ENCODE data around the gene GABBR2. TPM values are rescaled to one million over a fixed set of nuclear protein-coding genes. Genes with fewer than 3 reads are reported as not detected.

The GABBR2 gene
- polyA plus RNA-seq, 4 donors: 0.09 to 1.4 (median 0.71) TPM; not detected in 1

GRCh38 chr9:98378206-98378780 lies 330.4 kb downstream of the GABBR2 start:
- Histone ChIP-seq H3K36me3 (ENCODE audit: control insufficient read depth in 3 of 3, insufficient read depth in 2 of 3, low read depth in 1 of 3, low read length in 3 of 3) (no peaks in the 10 kb centered on the region), H3K9me3 (ENCODE audit: control insufficient read depth in 2 of 2, insufficient read depth in 1 of 2, low read depth in 1 of 2, low read length in 1 of 2) (peaks cover 0 to 7% of the 10 kb centered on the region in 2 donors), H3K27ac (ENCODE audit: low read depth in 1 of 3, low read length in 2 of 3) (no peak overlapping the region), H3K4me1 (ENCODE audit: control insufficient read depth in 3 of 3, insufficient read depth in 2 of 3, low read depth in 1 of 3, low read length in 2 of 3) (peaks cover 0 to 65% (median 7%) of the 10 kb centered on the region in 3 donors), H3K4me3 (ENCODE audit: low read depth in 1 of 3, low read length in 3 of 3) (no peak overlapping the region), H3K27me3 (ENCODE audit: control insufficient read depth in 3 of 3, insufficient read depth in 3 of 3, low read length in 3 of 3) (no peaks in the 10 kb centered on the region)
- WGBS, 3 donors: 79 to 85% (median 82%) methylated on average over 8 of the region's 8 CpGs
- FAIRE-seq (no peak), DNase-seq (no peak)

- no peak for FAIRE-seq
- H3K27ac ChIP-seq (ENCODE audit: low read depth in 1 of 3, low read length in 2 of 3): peak overlapping the region in 1 of 3 donors; percentile 92
These were observed 333.5 kb downstream of the GABBR2 start for GRCh38 chr9:98375138-98375726.

GRCh38 chr9:98374385-98375051 lies 334.2 kb downstream of the GABBR2 start:
- Histone ChIP-seq H3K36me3 (ENCODE audit: control insufficient read depth in 3 of 3, insufficient read depth in 2 of 3, low read depth in 1 of 3, low read length in 3 of 3) (no peaks in the 10 kb centered on the region), H3K27ac (ENCODE audit: low read depth in 1 of 3, low read length in 2 of 3) (peak overlapping the region in 2 of 3 donors; percentile 46 to 92), H3K9me3 (ENCODE audit: control insufficient read depth in 2 of 2, insufficient read depth in 1 of 2, low read depth in 1 of 2, low read length in 1 of 2) (peaks cover 0 to 4% of the 10 kb centered on the region in 2 donors), H3K4me3 (ENCODE audit: low read depth in 1 of 3, low read length in 3 of 3) (no peak overlapping the region), H3K27me3 (ENCODE audit: control insufficient read depth in 3 of 3, insufficient read depth in 3 of 3, low read length in 3 of 3) (no peaks in the 10 kb centered on the region), H3K4me1 (ENCODE audit: control insufficient read depth in 3 of 3, insufficient read depth in 2 of 3, low read depth in 1 of 3, low read length in 2 of 3) (peaks cover 0 to 68% (median 7%) of the 10 kb centered on the region in 3 donors)
- DNase-seq: peak; percentile 98
- WGBS, 3 donors: 14 to 52% (median 39%) methylated on average over 10 of the region's 10 CpGs
- no peak for FAIRE-seq

More at GRCh38 chr9:98375138-98375726, 333.5 kb downstream of the GABBR2 start:
- Histone ChIP-seq H3K9me3 (ENCODE audit: control insufficient read depth in 2 of 2, insufficient read depth in 1 of 2, low read depth in 1 of 2, low read length in 1 of 2) (peaks cover 0 to 4% of the 10 kb centered on the region in 2 donors), H3K36me3 (ENCODE audit: control insufficient read depth in 3 of 3, insufficient read depth in 2 of 3, low read depth in 1 of 3, low read length in 3 of 3) (no peaks in the 10 kb centered on the region), H3K4me1 (ENCODE audit: control insufficient read depth in 3 of 3, insufficient read depth in 2 of 3, low read depth in 1 of 3, low read length in 2 of 3) (peaks cover 0 to 74% (median 7%) of the 10 kb centered on the region in 3 donors), H3K27me3 (ENCODE audit: control insufficient read depth in 3 of 3, insufficient read depth in 3 of 3, low read length in 3 of 3) (no peaks in the 10 kb centered on the region), H3K4me3 (ENCODE audit: low read depth in 1 of 3, low read length in 3 of 3) (no peak overlapping the region)
- peak in 1 of 2 donors; percentile 20 for DNase-seq
- WGBS, 3 donors: 71 to 86% (median 83%) methylated on average over 3 of the region's 3 CpGs

GRCh38 chr9:98373609-98374008 lies 335.1 kb downstream of the GABBR2 start:
- Histone ChIP-seq H3K4me3 (ENCODE audit: low read depth in 1 of 3, low read length in 3 of 3) (no peak overlapping the region), H3K27ac (ENCODE audit: low read depth in 1 of 3, low read length in 2 of 3) (peak overlapping the region in 1 of 3 donors; percentile 92), H3K4me1 (ENCODE audit: control insufficient read depth in 3 of 3, insufficient read depth in 2 of 3, low read depth in 1 of 3, low read length in 2 of 3) (peaks cover 0 to 59% (median 7%) of the 10 kb centered on the region in 3 donors), H3K27me3 (ENCODE audit: control insufficient read depth in 3 of 3, insufficient read depth in 3 of 3, low read length in 3 of 3) (no peaks in the 10 kb centered on the region), H3K9me3 (ENCODE audit: control insufficient read depth in 2 of 2, insufficient read depth in 1 of 2, low read depth in 1 of 2, low read length in 1 of 2) (peaks cover 0 to 4% of the 10 kb centered on the region in 2 donors), H3K36me3 (ENCODE audit: control insufficient read depth in 3 of 3, insufficient read depth in 2 of 3, low read depth in 1 of 3, low read length in 3 of 3) (no peaks in the 10 kb centered on the region)
- DNase-seq (no peak), FAIRE-seq (no peak)

GRCh38 chr9:98372077-98372836 lies 336.5 kb downstream of the GABBR2 start:
- 66 to 75% (median 72%) methylated on average over 7 of the region's 7 CpGs for WGBS, 3 donors
- Histone ChIP-seq H3K27ac (ENCODE audit: low read depth in 1 of 3, low read length in 2 of 3) (no peak overlapping the region), H3K4me1 (ENCODE audit: control insufficient read depth in 3 of 3, insufficient read depth in 2 of 3, low read depth in 1 of 3, low read length in 2 of 3) (peaks cover 0 to 49% (median 7%) of the 10 kb centered on the region in 3 donors), H3K36me3 (ENCODE audit: control insufficient read depth in 3 of 3, insufficient read depth in 2 of 3, low read depth in 1 of 3, low read length in 3 of 3) (no peaks in the 10 kb centered on the region), H3K9me3 (ENCODE audit: control insufficient read depth in 2 of 2, insufficient read depth in 1 of 2, low read depth in 1 of 2, low read length in 1 of 2) (peaks cover 0 to 4% of the 10 kb centered on the region in 2 donors), H3K4me3 (ENCODE audit: low read depth in 1 of 3, low read length in 3 of 3) (no peak overlapping the region), H3K27me3 (ENCODE audit: control insufficient read depth in 3 of 3, insufficient read depth in 3 of 3, low read length in 3 of 3) (no peaks in the 10 kb centered on the region)
- FAIRE-seq: no peak
- DNase-seq: no peak

GRCh38 chr9:98370976-98371315 lies 337.8 kb downstream of the GABBR2 start:
- 77 to 81% (median 78%) methylated on average over 4 of the region's 4 CpGs for WGBS, 3 donors
- Histone ChIP-seq H3K4me3 (ENCODE audit: low read depth in 1 of 3, low read length in 3 of 3) (no peak overlapping the region), H3K9me3 (ENCODE audit: control insufficient read depth in 2 of 2, insufficient read depth in 1 of 2, low read depth in 1 of 2, low read length in 1 of 2) (peaks cover 0 to 6% of the 10 kb centered on the region in 2 donors), H3K4me1 (ENCODE audit: control insufficient read depth in 3 of 3, insufficient read depth in 2 of 3, low read depth in 1 of 3, low read length in 2 of 3) (peaks cover 0 to 38% (median 7%) of the 10 kb centered on the region in 3 donors), H3K27ac (ENCODE audit: low read depth in 1 of 3, low read length in 2 of 3) (no peak overlapping the region), H3K27me3 (ENCODE audit: control insufficient read depth in 3 of 3, insufficient read depth in 3 of 3, low read length in 3 of 3) (no peaks in the 10 kb centered on the region), H3K36me3 (ENCODE audit: control insufficient read depth in 3 of 3, insufficient read depth in 2 of 3, low read depth in 1 of 3, low read length in 3 of 3) (no peaks in the 10 kb centered on the region)
- DNase-seq (no peak), FAIRE-seq (no peak)

- DNase-seq: no peak
- H3K9me3 ChIP-seq (ENCODE audit: control insufficient read depth in 2 of 2, insufficient read depth in 1 of 2, low read depth in 1 of 2, low read length in 1 of 2): peaks cover 0 to 12% of the 10 kb centered on the region in 2 donors
- no peak for FAIRE-seq
- H3K4me1 ChIP-seq (ENCODE audit: control insufficient read depth in 3 of 3, insufficient read depth in 2 of 3, low read depth in 1 of 3, low read length in 2 of 3): peaks cover 0 to 32% (median 6%) of the 10 kb centered on the region in 3 donors
- no peak overlapping the region for H3K4me3 ChIP-seq (ENCODE audit: low read depth in 1 of 3, low read length in 3 of 3)
- 81 to 90% (median 85%) methylated on average over 9 of the region's 9 CpGs for WGBS, 3 donors
- no peaks in the 10 kb centered on the region for H3K36me3 ChIP-seq (ENCODE audit: control insufficient read depth in 3 of 3, insufficient read depth in 2 of 3, low read depth in 1 of 3, low read length in 3 of 3)
- H3K27ac ChIP-seq (ENCODE audit: low read depth in 1 of 3, low read length in 2 of 3): no peak overlapping the region
- H3K27me3 ChIP-seq (ENCODE audit: control insufficient read depth in 3 of 3, insufficient read depth in 3 of 3, low read length in 3 of 3): no peaks in the 10 kb centered on the region
These were observed 338.3 kb downstream of the GABBR2 start for GRCh38 chr9:98370300-98370975.

- DNase-seq (no peak), FAIRE-seq (no peak)
- H3K36me3 ChIP-seq (ENCODE audit: control insufficient read depth in 3 of 3, insufficient read depth in 2 of 3, low read depth in 1 of 3, low read length in 3 of 3): no peaks in the 10 kb centered on the region
- WGBS, 3 donors: 78 to 87% (median 87%) methylated on average over 2 of the region's 2 CpGs
- H3K27ac ChIP-seq (ENCODE audit: low read depth in 1 of 3, low read length in 2 of 3): no peak overlapping the region
- H3K9me3 ChIP-seq (ENCODE audit: control insufficient read depth in 2 of 2, insufficient read depth in 1 of 2, low read depth in 1 of 2, low read length in 1 of 2): peaks cover 0 to 16% of the 10 kb centered on the region in 2 donors
- peaks cover 0 to 27% (median under 1%) of the 10 kb centered on the region in 3 donors for H3K4me1 ChIP-seq (ENCODE audit: control insufficient read depth in 3 of 3, insufficient read depth in 2 of 3, low read depth in 1 of 3, low read length in 2 of 3)
- H3K27me3 ChIP-seq (ENCODE audit: control insufficient read depth in 3 of 3, insufficient read depth in 3 of 3, low read length in 3 of 3): no peaks in the 10 kb centered on the region
- H3K4me3 ChIP-seq (ENCODE audit: low read depth in 1 of 3, low read length in 3 of 3): no peak overlapping the region
These were observed 338.8 kb downstream of the GABBR2 start for GRCh38 chr9:98369896-98370295.
